GM12878 (cell line): Measurements from ENCODE around the gene DPP3. TPM values are rescaled to one million over a fixed set of nuclear protein-coding genes. Genes with fewer than 3 reads are reported as not detected.

ENCODE experiments used
- BRCA1 ChIP-seq: IDR thresholded peaks from 2 replicates; pipeline ENCODE4 v1.6.1; 2011; ENCODE audit warnings: low read depth, low read length, improper control_type of control experiment
- CREB1 ChIP-seq: IDR thresholded peaks from 2 replicates; pipeline ENCODE4 v1.6.1; 2012; ENCODE audit warnings: low read depth, mild to moderate bottlenecking, inconsistent platforms
- ESRRA ChIP-seq: IDR thresholded peaks from 2 replicates; pipeline ENCODE4 v1.6.1; 2012; ENCODE audit warnings: mild to moderate bottlenecking, low read length, improper control_type of control experiment
- EZH2 ChIP-seq: IDR thresholded peaks from 2 replicates; pipeline ENCODE4 v1.6.1; 2012; ENCODE audit warnings: low read depth, mild to moderate bottlenecking, control low read depth, inconsistent platforms, low read length, borderline replicate concordance; ENCODE audit not compliant: control insufficient read depth
- FOS ChIP-seq: IDR thresholded peaks from 3 replicates; pipeline ENCODE4 v1.6.1; 2011; ENCODE audit warnings: borderline replicate concordance; ENCODE audit not compliant: insufficient read length; ENCODE audit errors: extremely low read depth
- HCFC1 ChIP-seq: fragments of 150-350 bp; IDR thresholded peaks from 2 replicates; pipeline ENCODE4 v1.6.1; 2014; ENCODE audit warnings: low read length
- HDGF ChIP-seq: fragments of 450-650 bp; IDR thresholded peaks from 2 replicates; pipeline ENCODE4 v1.6.1; 2016; ENCODE audit warnings: antibody characterized with exemption
- JUNB ChIP-seq: IDR thresholded peaks from 2 replicates; pipeline ENCODE4 v1.6.1; 2016; ENCODE audit warnings: antibody characterized with exemption, mild to moderate bottlenecking
- JUND ChIP-seq: IDR thresholded peaks from 2 replicates; pipeline ENCODE4 v1.6.1; 2012; ENCODE audit warnings: low read depth, mild to moderate bottlenecking, low read length, improper control_type of control experiment, moderate library complexity
- MLLT1 ChIP-seq: fragments of 450-650 bp; IDR thresholded peaks from 2 replicates; pipeline ENCODE4 v1.6.1; 2016; ENCODE audit warnings: mild to moderate bottlenecking
- MTA2 ChIP-seq: fragments of 450-650 bp; IDR thresholded peaks from 2 replicates; pipeline ENCODE4 v1.6.1; 2016; ENCODE audit warnings: low read depth, mild to moderate bottlenecking, moderate library complexity
- NBN ChIP-seq: fragments of 450-650 bp; IDR thresholded peaks from 2 replicates; pipeline ENCODE4 v1.6.1; 2016
- NFYB ChIP-seq: IDR thresholded peaks from 2 replicates; pipeline ENCODE4 v1.6.1; 2011; ENCODE audit warnings: low read depth, mild to moderate bottlenecking, low read length, improper control_type of control experiment, moderate library complexity; ENCODE audit not compliant: insufficient read depth
- RAD51 ChIP-seq: fragments of 450-650 bp; IDR thresholded peaks from 2 replicates; pipeline ENCODE4 v1.6.1; 2016; ENCODE audit warnings: moderate library complexity, mild to moderate bottlenecking, inconsistent platforms
- RBBP5 ChIP-seq: fragments of 200-600 bp; sonication (generic); conservative IDR thresholded peaks from 2 replicates; pipeline ENCODE4 v1.6.1; 2016
- SIN3A ChIP-seq: IDR thresholded peaks from 2 replicates; pipeline ENCODE4 v1.6.1; 2012; ENCODE audit warnings: low read depth, low read length, improper control_type of control experiment
- SIX5 ChIP-seq: IDR thresholded peaks from 2 replicates; pipeline ENCODE4 v1.6.1; 2011; ENCODE audit warnings: mild to moderate bottlenecking, low read depth, low read length, moderate library complexity; ENCODE audit not compliant: severe bottlenecking
- SP1 ChIP-seq: IDR thresholded peaks from one replicate; pipeline ENCODE4 v1.6.1; 2011; ENCODE audit warnings: low read depth, low read length
- SPI1 ChIP-seq: IDR thresholded peaks from 2 replicates; pipeline ENCODE4 v1.6.1; 2011; ENCODE audit warnings: low read depth, mild to moderate bottlenecking, low read length, moderate library complexity, borderline replicate concordance; ENCODE audit not compliant: insufficient read depth
- ZNF24 ChIP-seq: fragments of 450-650 bp; IDR thresholded peaks from 2 replicates; pipeline ENCODE4 v1.6.1; 2017; ENCODE audit warnings: antibody characterized with exemption, mild to moderate bottlenecking
- ZNF622 ChIP-seq: fragments of 450-650 bp; IDR thresholded peaks from 2 replicates; pipeline ENCODE4 v1.6.1; 2017; ENCODE audit warnings: mild to moderate bottlenecking, inconsistent platforms
- ZZZ3 ChIP-seq: IDR thresholded peaks from 2 replicates; pipeline ENCODE4 v1.6.1; 2011; ENCODE audit warnings: low read depth; ENCODE audit not compliant: control insufficient read depth, insufficient read length
- polyA plus RNA-seq, 11 experiments: library from polyadenylated mRNA; depleted of rRNA in 4 of 11; unstranded in 6 of 11; stranded (reverse) in 5 of 11; fragments of >200 nt; fragmentation: Nextera tagmentation in 4 of 11; fragmentation: Illumina TruSeq in 1 of 11; extraction: Ambion mirVana in 4 of 11; extraction: Trizol in 1 of 11; gene quantifications; 1 replicate in 1 of 11; 2 replicates in 10 of 11; pipeline versions ENCODE4 v1.2.1 to v1.2.3, GENCODE V29; 2011 to 2016; ENCODE audit warnings: inconsistent platforms in 2 of 11, missing spikeins in 2 of 11, low read depth in 1 of 11
- total RNA-seq, 4 experiments: library from RNA; depleted of rRNA in 3 of 4; stranded (reverse); fragments of >200 nt in 3 of 4; fragmentation: Illumina TruSeq in 1 of 4; extraction: Trizol in 1 of 4; gene quantifications; 2 replicates each; pipeline versions ENCODE4 v1.2.1 to v1.2.3, GENCODE V29; 2013 to 2021
- TF ChIP-seq, protein P1 (sequence below): IDR thresholded peaks from 2 replicates; pipeline ENCODE4 v1.6.1; 2012; ENCODE audit warnings: low read length, inconsistent platforms
- TF ChIP-seq, protein P2 (sequence below), 3 experiments: IDR thresholded peaks in 2 of 3; conservative IDR thresholded peaks in 1 of 3; 2 replicates each; pipeline ENCODE4 v1.5.1; 2011; ENCODE audit warnings: low read depth in 3 of 3, low read length in 3 of 3, mild to moderate bottlenecking in 3 of 3, control low read depth in 2 of 3, moderate library complexity in 2 of 3, inconsistent platforms in 1 of 3, mixed read lengths in 1 of 3; ENCODE audit not compliant: control insufficient read depth in 2 of 3, insufficient read depth in 1 of 3; ENCODE audit errors: extremely low read depth in 1 of 3
- TF ChIP-seq, protein P3 (sequence below): fragments of 450-650 bp; IDR thresholded peaks from 2 replicates; pipeline ENCODE4 v1.6.1; 2018; ENCODE audit warnings: borderline replicate concordance, mild to moderate bottlenecking; ENCODE audit not compliant: partially characterized antibody

The DPP3 gene
- total and polyA plus RNA-seq, 10 of the 15 experiments (the other 5 are each of a cell fraction or from before 2014, with no cell fraction given), result 6.0 to 117 (median 78.1) TPM

- TF ChIP-seq FOS (peak; percentile 49), HCFC1 (peak; percentile 38), NFYB (peak; percentile 91), ZNF24 (no peak), BRCA1 (no peak), HDGF (peak; percentile 72; the same call in 1 of the 2 replicates), RAD51 (no peak), EZH2 (no peak), ESRRA (no peak), ZNF622 (no peak), MTA2 (peak; percentile 39; the same call in 1 of the 2 replicates), NBN (peak; percentile 87), JUNB (no peak), CREB1 (peak; percentile 53; the same call in 1 of the 2 replicates), SP1 (peak; percentile 94), RBBP5 (no peak), SPI1 (no peak), SIX5 (no peak), SIN3A (peak; percentile 80), ZZZ3 (no peak), JUND (no peak), MLLT1 (no peak)
- TF ChIP-seq, protein P1, sequence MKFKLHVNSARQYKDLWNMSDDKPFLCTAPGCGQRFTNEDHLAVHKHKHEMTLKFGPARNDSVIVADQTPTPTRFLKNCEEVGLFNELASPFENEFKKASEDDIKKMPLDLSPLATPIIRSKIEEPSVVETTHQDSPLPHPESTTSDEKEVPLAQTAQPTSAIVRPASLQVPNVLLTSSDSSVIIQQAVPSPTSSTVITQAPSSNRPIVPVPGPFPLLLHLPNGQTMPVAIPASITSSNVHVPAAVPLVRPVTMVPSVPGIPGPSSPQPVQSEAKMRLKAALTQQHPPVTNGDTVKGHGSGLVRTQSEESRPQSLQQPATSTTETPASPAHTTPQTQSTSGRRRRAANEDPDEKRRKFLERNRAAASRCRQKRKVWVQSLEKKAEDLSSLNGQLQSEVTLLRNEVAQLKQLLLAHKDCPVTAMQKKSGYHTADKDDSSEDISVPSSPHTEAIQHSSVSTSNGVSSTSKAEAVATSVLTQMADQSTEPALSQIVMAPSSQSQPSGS, result no peak
- TF ChIP-seq, protein P2, sequence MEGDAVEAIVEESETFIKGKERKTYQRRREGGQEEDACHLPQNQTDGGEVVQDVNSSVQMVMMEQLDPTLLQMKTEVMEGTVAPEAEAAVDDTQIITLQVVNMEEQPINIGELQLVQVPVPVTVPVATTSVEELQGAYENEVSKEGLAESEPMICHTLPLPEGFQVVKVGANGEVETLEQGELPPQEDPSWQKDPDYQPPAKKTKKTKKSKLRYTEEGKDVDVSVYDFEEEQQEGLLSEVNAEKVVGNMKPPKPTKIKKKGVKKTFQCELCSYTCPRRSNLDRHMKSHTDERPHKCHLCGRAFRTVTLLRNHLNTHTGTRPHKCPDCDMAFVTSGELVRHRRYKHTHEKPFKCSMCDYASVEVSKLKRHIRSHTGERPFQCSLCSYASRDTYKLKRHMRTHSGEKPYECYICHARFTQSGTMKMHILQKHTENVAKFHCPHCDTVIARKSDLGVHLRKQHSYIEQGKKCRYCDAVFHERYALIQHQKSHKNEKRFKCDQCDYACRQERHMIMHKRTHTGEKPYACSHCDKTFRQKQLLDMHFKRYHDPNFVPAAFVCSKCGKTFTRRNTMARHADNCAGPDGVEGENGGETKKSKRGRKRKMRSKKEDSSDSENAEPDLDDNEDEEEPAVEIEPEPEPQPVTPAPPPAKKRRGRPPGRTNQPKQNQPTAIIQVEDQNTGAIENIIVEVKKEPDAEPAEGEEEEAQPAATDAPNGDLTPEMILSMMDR (IDR thresholded peaks at IDR 0.05 in 2 of 3, conservative IDR thresholded peaks at IDR 0.05 in 1 of 3; ENCODE audit: control insufficient read depth in 2 of 3, extremely low read depth in 1 of 3, insufficient read depth in 1 of 3, low read depth in 3 of 3, low read length in 3 of 3), result no peak
- TF ChIP-seq, protein P3, sequence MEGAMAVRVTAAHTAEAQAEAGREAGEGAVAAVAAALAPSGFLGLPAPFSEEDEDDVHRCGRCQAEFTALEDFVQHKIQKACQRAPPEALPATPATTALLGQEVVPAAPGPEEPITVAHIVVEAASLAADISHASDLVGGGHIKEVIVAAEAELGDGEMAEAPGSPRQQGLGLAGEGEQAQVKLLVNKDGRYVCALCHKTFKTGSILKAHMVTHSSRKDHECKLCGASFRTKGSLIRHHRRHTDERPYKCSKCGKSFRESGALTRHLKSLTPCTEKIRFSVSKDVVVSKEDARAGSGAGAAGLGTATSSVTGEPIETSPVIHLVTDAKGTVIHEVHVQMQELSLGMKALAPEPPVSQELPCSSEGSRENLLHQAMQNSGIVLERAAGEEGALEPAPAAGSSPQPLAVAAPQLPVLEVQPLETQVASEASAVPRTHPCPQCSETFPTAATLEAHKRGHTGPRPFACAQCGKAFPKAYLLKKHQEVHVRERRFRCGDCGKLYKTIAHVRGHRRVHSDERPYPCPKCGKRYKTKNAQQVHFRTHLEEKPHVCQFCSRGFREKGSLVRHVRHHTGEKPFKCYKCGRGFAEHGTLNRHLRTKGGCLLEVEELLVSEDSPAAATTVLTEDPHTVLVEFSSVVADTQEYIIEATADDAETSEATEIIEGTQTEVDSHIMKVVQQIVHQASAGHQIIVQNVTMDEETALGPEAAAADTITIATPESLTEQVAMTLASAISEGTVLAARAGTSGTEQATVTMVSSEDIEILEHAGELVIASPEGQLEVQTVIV, result peak; percentile 96
Observed at GRCh38 chr11:66480117-66480938, at the start of gene DPP3 (continued).
